Measurements from ENCODE around the gene PKLR.
A peak's percentile ranks its signal among the peaks of the same experiment; 100 is the strongest.
"Not testable (repeated sequence)": the region's sequence is repeated elsewhere in the genome, so short reads cannot be mapped to it uniquely, and the experiment has no call there.

Gene PKLR

GRCh38 chr1:155316922-155317321 is 15.7 kb upstream of the PKLR start:
- DNase-seq, result no peak

- DNase-seq, result no peak
Measured at GRCh38 chr1:155313261-155313660, 12.0 kb upstream of the PKLR start.

GRCh38 chr1:155309423-155310021 is 8.3 kb upstream of the PKLR start:
- no peak for DNase-seq

- DNase-seq, result peak; percentile 98
Measured at GRCh38 chr1:155308493-155309422, 7.5 kb upstream of the PKLR start, which contains the start of gene FDPS. FDPS (plus strand) TSS chr1:155308866; CDS start chr1:155309790, 924 bp downstream.

GRCh38 chr1:155307247-155307740 is 6.1 kb upstream of the PKLR start:
- peak; percentile 40 for DNase-seq

- DNase-seq, result no peak
Measured at GRCh38 chr1:155305881-155306391, 4.7 kb upstream of the PKLR start.

GRCh38 chr1:155304558-155305063 is 3.4 kb upstream of the PKLR start:
- no peak for DNase-seq

- DNase-seq, result no peak
Measured at GRCh38 chr1:155300553-155301329, 497 bp downstream of the PKLR start.

GRCh38 chr1:155300024-155300423 is 1.2 kb downstream of the PKLR start:
- DNase-seq, result no peak

GRCh38 chr1:155297384-155297783 is 3.9 kb downstream of the PKLR start:
- no peak for DNase-seq

GRCh38 chr1:155296661-155297060 is 4.6 kb downstream of the PKLR start:
- no peak for DNase-seq

GRCh38 chr1:155295942-155296267 is 5.3 kb downstream of the PKLR start:
- no peak for DNase-seq

- DNase-seq, result no peak
Measured at GRCh38 chr1:155295183-155295941, 5.9 kb downstream of the PKLR start.

- no peak for DNase-seq
Measured at GRCh38 chr1:155294520-155295182, 6.6 kb downstream of the PKLR start.

- DNase-seq, result no peak
Measured at GRCh38 chr1:155293086-155293749, 8.0 kb downstream of the PKLR start.

GRCh38 chr1:155291006-155291405 is 10.2 kb downstream of the PKLR start:
- DNase-seq, result not testable (repeated sequence)

GRCh38 chr1:155287987-155288543 is 13.2 kb downstream of the PKLR start:
- DNase-seq, result no peak

GRCh38 chr1:155286544-155286943 is 14.7 kb downstream of the PKLR start:
- DNase-seq, result no peak

- DNase-seq, result no peak
Measured at GRCh38 chr1:155285631-155286044, 15.6 kb downstream of the PKLR start.

- DNase-seq, result no peak
Measured at GRCh38 chr1:155285063-155285462, 16.2 kb downstream of the PKLR start.

- no peak for DNase-seq
Measured at GRCh38 chr1:155284476-155284875, 16.8 kb downstream of the PKLR start.
